OCI-LY3 (cell line): ENCODE data around the gene ZNF234.

Experiments used
- EZH2phosphoT487 ChIP-seq: fragments of 200-600 bp; shearing (Covaris generic); IDR thresholded peaks from 2 replicates; pipeline ENCODE4 v1.6.1; 2018; ENCODE audit warnings: antibody characterized with exemption, mixed run types, low read depth
- TF ChIP-seq, protein P1 (sequence below): fragments of 200-600, 300-600 bp; sonication (generic); IDR thresholded peaks from 2 replicates; pipeline ENCODE4 v1.5.1; 2014; ENCODE audit warnings: antibody characterized with exemption, low read length, low read depth

DNA sequence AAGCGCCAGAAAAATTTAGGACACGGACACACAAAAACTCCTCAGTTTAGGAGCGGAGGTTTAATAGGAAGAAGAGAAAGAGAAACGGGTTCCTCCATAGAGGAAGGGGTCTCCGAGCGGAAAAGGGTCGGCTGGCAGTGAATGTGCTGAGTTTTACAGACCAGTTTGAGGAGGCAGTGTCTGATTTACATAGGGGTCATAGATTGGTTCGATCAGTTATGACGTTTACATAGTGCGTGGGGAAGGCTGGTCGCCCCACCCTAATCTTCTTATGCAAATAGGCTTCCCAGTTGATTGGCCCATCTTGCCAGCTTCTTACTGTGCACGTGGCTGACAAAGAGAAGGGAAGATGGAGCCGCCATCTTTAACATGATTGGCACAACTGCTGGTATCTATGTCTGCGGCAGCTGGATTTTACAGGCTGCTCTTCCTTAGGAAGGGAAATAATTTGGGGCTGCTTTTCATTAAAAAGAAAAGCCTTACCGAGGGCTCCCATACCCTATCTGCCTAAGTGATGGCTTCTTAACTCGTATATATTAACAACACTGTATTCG lies 29.4 kb upstream of the ZNF234 start:
- TF ChIP-seq, protein P1, sequence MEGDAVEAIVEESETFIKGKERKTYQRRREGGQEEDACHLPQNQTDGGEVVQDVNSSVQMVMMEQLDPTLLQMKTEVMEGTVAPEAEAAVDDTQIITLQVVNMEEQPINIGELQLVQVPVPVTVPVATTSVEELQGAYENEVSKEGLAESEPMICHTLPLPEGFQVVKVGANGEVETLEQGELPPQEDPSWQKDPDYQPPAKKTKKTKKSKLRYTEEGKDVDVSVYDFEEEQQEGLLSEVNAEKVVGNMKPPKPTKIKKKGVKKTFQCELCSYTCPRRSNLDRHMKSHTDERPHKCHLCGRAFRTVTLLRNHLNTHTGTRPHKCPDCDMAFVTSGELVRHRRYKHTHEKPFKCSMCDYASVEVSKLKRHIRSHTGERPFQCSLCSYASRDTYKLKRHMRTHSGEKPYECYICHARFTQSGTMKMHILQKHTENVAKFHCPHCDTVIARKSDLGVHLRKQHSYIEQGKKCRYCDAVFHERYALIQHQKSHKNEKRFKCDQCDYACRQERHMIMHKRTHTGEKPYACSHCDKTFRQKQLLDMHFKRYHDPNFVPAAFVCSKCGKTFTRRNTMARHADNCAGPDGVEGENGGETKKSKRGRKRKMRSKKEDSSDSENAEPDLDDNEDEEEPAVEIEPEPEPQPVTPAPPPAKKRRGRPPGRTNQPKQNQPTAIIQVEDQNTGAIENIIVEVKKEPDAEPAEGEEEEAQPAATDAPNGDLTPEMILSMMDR, result no peak
- no peak for TF ChIP-seq EZH2phosphoT487
